Measurements from ENCODE around the gene JAK1.

GRCh38 chr1:64934878-64935275 is 31.5 kb downstream of the JAK1 start:
- TF ChIP-seq EP300 (IDR thresholded peaks at IDR 0.05) (no peak), CTCF (IDR thresholded peaks at IDR 0.05) (no peak), POLR2AphosphoS5 (IDR thresholded peaks at IDR 0.05) (no peak)

Measured in sigmoid colon (tissue), 4 donors.